Progenitor cell of endocrine pancreas (in vitro differentiated cells): ENCODE measurements around the gene SAFB. TPM values are rescaled to one million over a fixed set of nuclear protein-coding genes. Genes with fewer than 3 reads are reported as not detected.
A peak's percentile ranks its signal among the peaks of the same experiment; 100 is the strongest.
"Not testable (repeated sequence)": the region's sequence is repeated elsewhere in the genome, so short reads cannot be mapped to it uniquely, and the experiment has no call there.

Experiments
- DNase-seq: peaks from one replicate; pipeline ENCODE4 v3.0.0; 2021; ENCODE audit warnings: low spot score; ENCODE audit not compliant: unreplicated experiment
- H3K27ac Mint-ChIP-seq: 2 replicates; pipeline ENCODE4 v1.8.0; 2021; ENCODE audit warnings: mild to moderate bottlenecking, moderate library complexity, mixed read lengths
- H3K27me3 Mint-ChIP-seq: 2 replicates; pipeline ENCODE4 v1.8.0; 2021; ENCODE audit warnings: mixed read lengths
- H3K36me3 Mint-ChIP-seq: 2 replicates; pipeline ENCODE4 v1.8.0; 2022; ENCODE audit warnings: mixed read lengths; ENCODE audit not compliant: insufficient read depth
- H3K4me1 Mint-ChIP-seq: 2 replicates; pipeline ENCODE4 v1.8.0; 2021; ENCODE audit warnings: low read depth, mixed read lengths
- H3K4me3 Mint-ChIP-seq: 2 replicates; pipeline ENCODE4 v1.8.0; 2021; ENCODE audit warnings: low read depth, mild to moderate bottlenecking, moderate library complexity, mixed read lengths
- H3K9me3 Mint-ChIP-seq: 2 replicates; pipeline ENCODE4 v1.8.0; 2021; ENCODE audit warnings: low read depth, mixed read lengths
- total RNA-seq: library from RNA; stranded (reverse); gene quantifications from 2 replicates; pipeline ENCODE4 v1.2.1, GENCODE V29; 2021
- TF ChIP-seq, protein P1 (sequence below): fragments of 200-600 bp; sonication (generic); IDR thresholded peaks from one replicate; pipeline ENCODE4 v1.5.0; 2021; ENCODE audit warnings: antibody characterized with exemption, mild to moderate bottlenecking; ENCODE audit not compliant: unreplicated experiment

Gene SAFB
- total RNA-seq, 1 donor from 2014 or later, result 169 TPM

- TF ChIP-seq, protein P1, sequence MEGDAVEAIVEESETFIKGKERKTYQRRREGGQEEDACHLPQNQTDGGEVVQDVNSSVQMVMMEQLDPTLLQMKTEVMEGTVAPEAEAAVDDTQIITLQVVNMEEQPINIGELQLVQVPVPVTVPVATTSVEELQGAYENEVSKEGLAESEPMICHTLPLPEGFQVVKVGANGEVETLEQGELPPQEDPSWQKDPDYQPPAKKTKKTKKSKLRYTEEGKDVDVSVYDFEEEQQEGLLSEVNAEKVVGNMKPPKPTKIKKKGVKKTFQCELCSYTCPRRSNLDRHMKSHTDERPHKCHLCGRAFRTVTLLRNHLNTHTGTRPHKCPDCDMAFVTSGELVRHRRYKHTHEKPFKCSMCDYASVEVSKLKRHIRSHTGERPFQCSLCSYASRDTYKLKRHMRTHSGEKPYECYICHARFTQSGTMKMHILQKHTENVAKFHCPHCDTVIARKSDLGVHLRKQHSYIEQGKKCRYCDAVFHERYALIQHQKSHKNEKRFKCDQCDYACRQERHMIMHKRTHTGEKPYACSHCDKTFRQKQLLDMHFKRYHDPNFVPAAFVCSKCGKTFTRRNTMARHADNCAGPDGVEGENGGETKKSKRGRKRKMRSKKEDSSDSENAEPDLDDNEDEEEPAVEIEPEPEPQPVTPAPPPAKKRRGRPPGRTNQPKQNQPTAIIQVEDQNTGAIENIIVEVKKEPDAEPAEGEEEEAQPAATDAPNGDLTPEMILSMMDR, result no peak
- Mint-ChIP-seq H3K36me3 (peaks cover 5% of the 10 kb centered on the region), H3K4me1 (peaks cover 17% of the 10 kb centered on the region), H3K9me3 (no peaks in the 10 kb centered on the region), H3K4me3 (no peak overlapping the region), H3K27me3 (no peaks in the 10 kb centered on the region), H3K27ac (no peak overlapping the region)
- no peak for DNase-seq
Observed at GRCh38 chr19:5684694-5685430, 62.0 kb downstream of the SAFB start.

DNA sequence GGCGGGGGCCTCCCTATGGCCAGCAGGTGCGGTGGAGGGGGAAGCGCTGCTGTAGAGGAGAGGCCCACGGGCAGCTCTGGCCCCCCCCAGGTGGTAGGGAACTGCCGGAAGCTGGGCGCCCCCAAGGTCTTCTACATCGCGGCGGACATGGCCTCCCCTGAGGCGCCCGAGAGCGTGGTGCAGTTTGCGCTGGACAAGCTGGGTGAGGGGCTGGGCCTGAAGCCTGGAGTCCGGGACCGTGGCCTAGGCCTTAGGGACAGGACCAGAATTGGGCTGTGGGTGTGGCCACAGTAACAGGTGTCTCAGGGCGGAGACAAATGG lies 63.4 kb downstream of the SAFB start:
- Mint-ChIP-seq H3K4me3 (peak overlapping the region; percentile 70), H3K27me3 (no peaks in the 10 kb centered on the region), H3K4me1 (peaks cover 20% of the 10 kb centered on the region), H3K36me3 (peaks cover 5% of the 10 kb centered on the region), H3K27ac (peak overlapping the region; percentile 85), H3K9me3 (no peaks in the 10 kb centered on the region)
- TF ChIP-seq, protein P1, result no peak
- DNase-seq, result no peak

- Mint-ChIP-seq H3K27me3 (no peaks in the 10 kb centered on the region), H3K27ac (peak overlapping the region; percentile 85)
- TF ChIP-seq, protein P1, result peak; percentile 78
Observed at GRCh38 chr19:5686647-5687359, 63.9 kb downstream of the SAFB start.

GRCh38 chr19:5687360-5688198 lies 64.7 kb downstream of the SAFB start:
- no peak overlapping the region for H3K4me3 Mint-ChIP-seq
- H3K27ac Mint-ChIP-seq, result no peak overlapping the region
- peaks cover 12% of the 10 kb centered on the region for H3K4me1 Mint-ChIP-seq
- TF ChIP-seq, protein P1, result no peak
- peaks cover 5% of the 10 kb centered on the region for H3K36me3 Mint-ChIP-seq
- no peaks in the 10 kb centered on the region for H3K27me3 Mint-ChIP-seq
- DNase-seq, result no peak
- H3K9me3 Mint-ChIP-seq, result no peaks in the 10 kb centered on the region

More at GRCh38 chr19:5686647-5687359, 63.9 kb downstream of the SAFB start:
- H3K9me3 Mint-ChIP-seq, result no peaks in the 10 kb centered on the region
- H3K4me3 Mint-ChIP-seq, result peak overlapping the region; percentile 70
- H3K36me3 Mint-ChIP-seq, result peaks cover 5% of the 10 kb centered on the region
- peak; percentile 99 for DNase-seq
- peaks cover 16% of the 10 kb centered on the region for H3K4me1 Mint-ChIP-seq

DNA sequence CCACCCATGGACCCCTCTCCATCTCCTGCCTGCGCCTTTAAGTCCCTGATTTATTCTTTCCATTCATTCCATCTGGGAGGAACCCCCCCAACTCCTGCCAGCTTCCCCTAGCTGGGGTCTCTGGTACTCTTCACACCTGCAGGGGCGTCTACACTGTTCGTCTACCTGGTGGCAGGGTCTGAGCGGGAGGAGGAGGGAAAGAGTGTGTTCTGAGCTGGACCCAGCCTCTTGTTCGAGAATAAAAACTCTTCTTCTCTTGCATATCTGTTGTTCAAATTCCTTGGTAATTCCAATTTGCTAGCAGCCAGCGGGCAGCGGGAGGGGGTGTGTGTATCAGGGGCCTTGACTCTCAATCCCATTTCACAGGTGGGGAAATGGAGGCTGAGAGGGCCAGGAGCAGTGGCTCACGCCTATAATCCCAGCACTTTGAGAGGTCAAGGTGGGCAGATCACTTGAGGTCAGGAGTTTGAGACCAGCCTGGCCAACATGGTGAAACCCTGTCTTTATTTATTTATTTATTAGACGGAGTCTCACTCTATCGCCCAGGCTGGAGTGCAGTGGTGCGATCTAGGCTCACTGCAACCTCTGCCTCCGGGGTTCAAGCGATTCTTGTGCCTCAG lies 65.5 kb downstream of the SAFB start:
- not testable (repeated sequence) for DNase-seq, H3K36me3 Mint-ChIP-seq, H3K27me3 Mint-ChIP-seq, H3K4me1 Mint-ChIP-seq, H3K9me3 Mint-ChIP-seq
- H3K4me3 Mint-ChIP-seq, result peak overlapping the region; percentile 52
- H3K27ac Mint-ChIP-seq, result peak overlapping the region; percentile 52
